ENCODE measurements around the gene TUBA4A. TPM values are rescaled to one million over a fixed set of nuclear protein-coding genes. Genes with fewer than 3 reads are reported as not detected.

Gene TUBA4A
- total and polyA plus RNA-seq, 8 donors = 24.1 to 84.0 (median 39.7) TPM

GRCh38 chr2:219285373-219285735 is 31.6 kb upstream of the TUBA4A start:
- H3K36me3 ChIP-seq = peaks cover 0 to 60% of the 10 kb centered on the region in 2 donors
- no peak overlapping the region for H3K27ac ChIP-seq
- no peak for TF ChIP-seq CTCF (IDR thresholded peaks at IDR 0.05)
- ATAC-seq (no peak), DNase-seq (no peak)
- intact Hi-C loops (cut with DNase I) = no loop called here
- no peaks in the 10 kb centered on the region for H3K27me3 ChIP-seq
- no peaks in the 10 kb centered on the region for H3K9me3 ChIP-seq
- H3K4me1 ChIP-seq = peaks cover 0 to 12% of the 10 kb centered on the region in 2 donors
- H3K4me3 ChIP-seq = no peak overlapping the region

GRCh38 chr2:219284501-219285372 is 31.0 kb upstream of the TUBA4A start:
- ATAC-seq (no peak), DNase-seq (no peak)
- Histone ChIP-seq H3K4me3 (no peak overlapping the region), H3K27me3 (no peaks in the 10 kb centered on the region), H3K36me3 (peaks cover 0 to 60% of the 10 kb centered on the region in 2 donors), H3K9me3 (no peaks in the 10 kb centered on the region), H3K27ac (no peak overlapping the region), H3K4me1 (peaks cover 5 to 18% of the 10 kb centered on the region in 2 donors)
- no peak for TF ChIP-seq CTCF (IDR thresholded peaks at IDR 0.05)
- intact Hi-C loops (cut with DNase I) = no loop called here

GRCh38 chr2:219282943-219283581 is 29.3 kb upstream of the TUBA4A start:
- DNase-seq = no peak
- no peak for TF ChIP-seq CTCF (IDR thresholded peaks at IDR 0.05)
- H3K36me3 ChIP-seq = peaks cover 0 to 60% of the 10 kb centered on the region in 2 donors
- no peaks in the 10 kb centered on the region for H3K27me3 ChIP-seq
- H3K4me1 ChIP-seq = peaks cover 13 to 31% of the 10 kb centered on the region in 2 donors
- no peak overlapping the region for H3K27ac ChIP-seq
- no peaks in the 10 kb centered on the region for H3K9me3 ChIP-seq
- no peak for ATAC-seq
- intact Hi-C loops (cut with DNase I) = no loop called here
- H3K4me3 ChIP-seq = no peak overlapping the region

- DNase-seq = no peak
- Histone ChIP-seq H3K4me3 (no peak overlapping the region), H3K27me3 (no peaks in the 10 kb centered on the region), H3K9me3 (no peaks in the 10 kb centered on the region), H3K27ac (no peak overlapping the region), H3K36me3 (peaks cover 0 to 60% of the 10 kb centered on the region in 2 donors), H3K4me1 (peaks cover 15 to 38% of the 10 kb centered on the region in 2 donors)
- no peak for ATAC-seq
- no peak for TF ChIP-seq CTCF (IDR thresholded peaks at IDR 0.05)
- intact Hi-C loops (cut with DNase I) = no loop called here
Measured at GRCh38 chr2:219282375-219282774, 28.7 kb upstream of the TUBA4A start.

GRCh38 chr2:219281588-219281987 is 27.9 kb upstream of the TUBA4A start:
- DNase-seq (no peak), ATAC-seq (no peak)
- no peaks in the 10 kb centered on the region for H3K9me3 ChIP-seq
- no peak overlapping the region for H3K4me3 ChIP-seq
- intact Hi-C loops (cut with DNase I) = no loop called here
- no peak for TF ChIP-seq CTCF (IDR thresholded peaks at IDR 0.05)
- no peak overlapping the region for H3K27ac ChIP-seq
- H3K27me3 ChIP-seq = no peaks in the 10 kb centered on the region
- H3K4me1 ChIP-seq = peaks cover 15 to 39% of the 10 kb centered on the region in 2 donors
- H3K36me3 ChIP-seq = peaks cover 0 to 57% of the 10 kb centered on the region in 2 donors

Measured in left lung (tissue), 10 donors.